Hepatocyte (in vitro differentiated cells): Measurements from ENCODE around the gene PTPDC1. TPM values are rescaled to one million over a fixed set of nuclear protein-coding genes. Genes with fewer than 3 reads are reported as not detected.

ENCODE experiments used
- DNase-seq: peaks from one replicate; pipeline ENCODE4 v3.0.0-alpha.2; 2016; ENCODE audit warnings: low spot score
- H2AFZ ChIP-seq: fragments of 200-600 bp; sonication (generic); 2 replicates; pipeline ENCODE4 v1.6.0; 2016; ENCODE audit warnings: antibody characterized with exemption, mild to moderate bottlenecking
- H3K27ac ChIP-seq: fragments of 200-600 bp; sonication (generic); 2 replicates; pipeline ENCODE4 v1.5.1; 2016; ENCODE audit warnings: mild to moderate bottlenecking
- H3K27me3 ChIP-seq: fragments of 200-600 bp; sonication (generic); 2 replicates; pipeline ENCODE4 v1.6.1; 2016
- H3K36me3 ChIP-seq: fragments of 200-600 bp; sonication (generic); replicated peaks from 2 replicates; pipeline ENCODE4 v1.5.1; 2016; ENCODE audit warnings: low read depth; ENCODE audit not compliant: insufficient read depth
- H3K4me1 ChIP-seq: fragments of 200-600 bp; sonication (generic); 2 replicates; pipeline ENCODE4 v1.5.1; 2016; ENCODE audit warnings: mild to moderate bottlenecking, moderate library complexity; ENCODE audit not compliant: insufficient read depth
- H3K4me2 ChIP-seq: fragments of 200-600 bp; sonication (generic); 2 replicates; pipeline ENCODE4 v1.6.0; 2016
- H3K4me3 ChIP-seq: fragments of 200-600 bp; sonication (generic); 2 replicates; pipeline ENCODE4 v1.5.1; 2016; ENCODE audit warnings: mild to moderate bottlenecking
- H3K79me2 ChIP-seq: fragments of 200-600 bp; sonication (generic); 2 replicates; pipeline ENCODE4 v1.6.0; 2017; ENCODE audit warnings: mild to moderate bottlenecking
- H3K9me2 ChIP-seq: fragments of 200-600 bp; sonication (generic); replicated peaks from 2 replicates; pipeline ENCODE4 v1.6.0; 2017; ENCODE audit warnings: mild to moderate bottlenecking; ENCODE audit not compliant: insufficient read depth
- H3K9me3 ChIP-seq: fragments of 200-600 bp; sonication (generic); 2 replicates; pipeline ENCODE4 v1.5.1; 2016; ENCODE audit warnings: low read depth, mild to moderate bottlenecking
- H4K20me1 ChIP-seq: fragments of 200-600 bp; sonication (generic); 2 replicates; pipeline ENCODE4 v1.6.0; 2016; ENCODE audit warnings: mild to moderate bottlenecking; ENCODE audit not compliant: insufficient read depth, poor library complexity, severe bottlenecking
- CTCF ChIP-seq: fragments of 200-600 bp; sonication (generic); IDR thresholded peaks from 2 replicates; pipeline ENCODE4 v1.5.1; 2016; ENCODE audit warnings: antibody characterized with exemption, mild to moderate bottlenecking; ENCODE audit not compliant: poor library complexity
- EZH2 ChIP-seq: fragments of 200-600 bp; sonication (generic); IDR thresholded peaks from 2 replicates; pipeline ENCODE4 v1.6.1; 2016; ENCODE audit warnings: antibody characterized with exemption, mild to moderate bottlenecking, borderline replicate concordance
- EZH2phosphoT487 ChIP-seq: fragments of 200-600 bp; sonication (generic); IDR thresholded peaks from one replicate; pipeline ENCODE4 v1.6.1; 2018; ENCODE audit warnings: antibody characterized with exemption, mild to moderate bottlenecking, low read depth, moderate library complexity; ENCODE audit not compliant: unreplicated experiment, severe bottlenecking
- WGBS: methylation state at CpG from one replicate; pipeline ENCODE4 v1.1.6; 2016; ENCODE audit warnings: low lambda C conversion rate; ENCODE audit errors: missing lambda C conversion rate; 5-methylcytosine and 5-hydroxymethylcytosine counted together
- polyA plus RNA-seq: library from polyadenylated mRNA; unstranded; fragments of >200 nt; fragmentation: Nextera tagmentation; extraction: Ambion mirVana; gene quantifications from 2 replicates; pipeline ENCODE4 v1.2.1, GENCODE V29; 2016
- total RNA-seq: library from RNA; depleted of rRNA; stranded (reverse); fragments of >200 nt; gene quantifications from 2 replicates; pipeline ENCODE4 v1.2.3, GENCODE V29; 2014

PTPDC1 gene
- total and polyA plus RNA-seq, 2 experiments from 2014 or later, result 2.4 to 7.5 TPM

DNA sequence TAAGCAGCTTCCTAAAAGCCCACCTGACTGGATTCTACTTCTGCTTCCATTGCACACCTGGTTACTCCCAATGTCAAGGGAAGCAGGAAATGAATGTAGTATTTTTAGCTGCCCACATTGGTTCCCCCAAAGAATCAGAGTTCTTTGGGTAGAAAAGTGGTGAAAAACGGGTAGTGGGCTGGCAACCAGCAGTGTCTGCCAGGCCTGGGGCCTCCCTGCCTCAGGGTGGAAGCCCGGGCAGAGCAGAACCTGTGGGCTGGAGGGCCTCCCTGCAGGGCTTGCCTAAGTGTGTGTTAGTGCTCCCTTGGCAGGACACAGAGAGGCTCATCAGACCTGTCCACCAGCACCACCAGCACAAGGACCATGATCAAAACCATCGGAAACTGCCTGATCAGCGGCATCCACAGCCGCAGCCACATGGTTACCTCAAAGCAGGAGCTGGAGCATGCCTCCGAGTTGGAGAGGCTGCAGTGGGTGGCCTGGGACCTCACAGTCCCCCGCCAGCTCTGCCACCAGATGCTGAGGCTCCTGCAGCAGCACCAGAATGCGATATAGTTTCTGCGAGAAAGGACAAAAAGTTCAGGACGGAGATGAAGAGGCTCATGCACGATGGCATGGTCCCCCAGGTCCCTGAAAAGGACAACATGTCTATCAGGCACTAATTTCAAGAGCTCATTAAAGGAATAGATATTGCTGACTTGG is 72.2 kb downstream of the PTPDC1 start:
- no peak for DNase-seq
- Histone ChIP-seq H2AFZ (no peak overlapping the region), H3K9me3 (no peaks in the 10 kb centered on the region), H3K9me2 (no peaks in the 10 kb centered on the region), H3K27ac (no peak overlapping the region), H3K79me2 (no peaks in the 10 kb centered on the region), H3K4me1 (peaks cover 31% of the 10 kb centered on the region), H3K27me3 (no peaks in the 10 kb centered on the region), H4K20me1 (no peaks in the 10 kb centered on the region), H3K36me3 (no peaks in the 10 kb centered on the region), H3K4me3 (no peak overlapping the region), H3K4me2 (no peak overlapping the region)
- TF ChIP-seq EZH2, result no peak
- TF ChIP-seq CTCF, result no peak
- no peak for TF ChIP-seq EZH2phosphoT487
- WGBS, result 96% methylated on average over 11 of the region's 11 CpGs

DNA sequence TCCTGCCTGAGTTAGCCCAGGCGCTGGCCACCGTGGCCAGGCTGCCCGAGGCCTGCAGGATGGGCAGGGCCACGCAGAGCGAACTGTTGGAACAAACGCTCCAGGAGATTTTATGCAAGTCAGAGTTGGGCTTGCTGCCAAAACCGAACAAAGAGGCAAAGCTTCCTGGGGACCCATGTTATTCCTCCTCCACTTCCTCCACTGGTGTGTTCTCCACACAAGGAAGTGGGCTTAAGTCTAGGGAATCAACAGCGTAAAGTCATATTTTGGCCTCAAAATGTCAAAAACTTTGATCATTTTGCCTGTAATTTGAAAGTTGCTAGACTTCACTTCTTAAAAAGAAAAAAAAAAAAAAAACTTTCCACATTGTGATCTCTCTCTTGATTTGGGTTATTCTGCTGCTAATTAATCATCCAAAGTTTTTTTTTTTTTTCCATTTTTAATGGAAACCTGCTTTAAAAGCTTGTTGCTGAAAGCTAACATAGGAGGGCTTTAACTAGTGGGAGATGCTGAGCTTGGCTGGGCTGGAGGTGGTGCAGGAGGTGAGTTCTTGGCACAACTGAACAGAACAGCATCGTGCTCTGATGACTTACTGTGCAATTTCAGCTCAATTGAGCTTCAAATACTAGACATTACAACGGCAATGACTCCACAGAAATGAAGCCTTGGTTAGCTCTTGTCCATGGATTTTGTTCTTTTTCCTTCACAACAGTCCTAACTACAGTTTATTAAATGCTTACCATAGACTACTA is 73.0 kb downstream of the PTPDC1 start:
- Histone ChIP-seq H2AFZ (no peak overlapping the region), H4K20me1 (no peaks in the 10 kb centered on the region), H3K9me2 (no peaks in the 10 kb centered on the region), H3K36me3 (no peaks in the 10 kb centered on the region), H3K9me3 (no peaks in the 10 kb centered on the region), H3K4me1 (peaks cover 26% of the 10 kb centered on the region), H3K4me3 (no peak overlapping the region), H3K79me2 (no peaks in the 10 kb centered on the region), H3K4me2 (no peak overlapping the region), H3K27ac (no peak overlapping the region), H3K27me3 (no peaks in the 10 kb centered on the region)
- 70% methylated on average over 10 of the region's 10 CpGs for WGBS
- DNase-seq, result peak; percentile 43
- TF ChIP-seq EZH2, result no peak
- TF ChIP-seq CTCF, result no peak
- no peak for TF ChIP-seq EZH2phosphoT487

Other genes with a start within 250 kb of the PTPDC1 start
- 0.20 and 0.50 TPM in 2 replicates for gene BARX1, start 129.1 kb upstream of the PTPDC1 start, total RNA-seq
- 0.47 TPM in 1 of 2 replicates, not detected in the other for gene BARX1, start 129.1 kb upstream of the PTPDC1 start, polyA plus RNA-seq
- 3.1 and 3.6 TPM in 2 replicates for gene ZNF169, start 174.8 kb downstream of the PTPDC1 start, total RNA-seq
- gene ZNF169, start 174.8 kb downstream of the PTPDC1 start, polyA plus RNA-seq, result 2.4 and 6.0 TPM in 2 replicates
- gene NUTM2F, start 244.2 kb downstream of the PTPDC1 start, total RNA-seq, result 0.32 and 0.87 TPM in 2 replicates
- gene NUTM2F, start 244.2 kb downstream of the PTPDC1 start, polyA plus RNA-seq, result 0.29 and 0.89 TPM in 2 replicates